Choroid plexus epithelial cell (primary cell): Measurements from ENCODE around the gene GRIFIN.
"Not testable (repeated sequence)": the region's sequence is repeated elsewhere in the genome, so short reads cannot be mapped to it uniquely, and the experiment has no call there.

Experiments
- DNase-seq: peaks from one replicate; pipeline ENCODE4 v3.0.0-alpha.2; 2010; ENCODE audit warnings: low read depth
- H3K4me3 ChIP-seq: 2 replicates; pipeline ENCODE4 v1.5.1; 2011; ENCODE audit warnings: low read depth, mild to moderate bottlenecking, control low read depth, low read length, moderate library complexity
- CTCF ChIP-seq: conservative IDR thresholded peaks from 2 replicates; pipeline ENCODE4 v1.5.1; 2011; ENCODE audit warnings: low read depth, mild to moderate bottlenecking, control low read depth, inconsistent platforms, low read length, moderate library complexity

The GRIFIN gene

GRCh38 chr7:2472739-2473138 lies 3.5 kb downstream of the GRIFIN start:
- DNase-seq: no peak
- H3K4me3 ChIP-seq: no peak overlapping the region
- TF ChIP-seq CTCF: peak; percentile 11

- peak; percentile 56 for DNase-seq
- H3K4me3 ChIP-seq: no peak overlapping the region
- TF ChIP-seq CTCF: no peak
These were observed 4.8 kb downstream of the GRIFIN start for GRCh38 chr7:2471396-2471795.

GRCh38 chr7:2471022-2471329 lies 5.2 kb downstream of the GRIFIN start:
- H3K4me3 ChIP-seq: no peak overlapping the region
- DNase-seq: peak; percentile 79
- no peak for TF ChIP-seq CTCF

GRCh38 chr7:2470204-2471021 lies 5.8 kb downstream of the GRIFIN start:
- H3K4me3 ChIP-seq: no peak overlapping the region
- TF ChIP-seq CTCF: peak; percentile 0
- DNase-seq: no peak

- not testable (repeated sequence) for H3K4me3 ChIP-seq, DNase-seq
These were observed 6.6 kb downstream of the GRIFIN start for GRCh38 chr7:2469460-2470203.

- DNase-seq: no peak
- H3K4me3 ChIP-seq: no peak overlapping the region
- no peak for TF ChIP-seq CTCF
These were observed 8.0 kb downstream of the GRIFIN start for GRCh38 chr7:2468227-2468626.

- TF ChIP-seq CTCF: no peak
- H3K4me3 ChIP-seq: no peak overlapping the region
- no peak for DNase-seq
These were observed 9.5 kb downstream of the GRIFIN start for GRCh38 chr7:2466675-2467074.
